Transverse colon (tissue), 4 donors: ENCODE results near the gene NASP.

Experiments used
- EP300 ChIP-seq: sonication (generic); formaldehyde crosslinking; IDR thresholded peaks from one replicate; pipeline ENCODE4 v1.6.1; 2017; ENCODE audit warnings: antibody characterized with exemption, low read depth
- POLR2A ChIP-seq: fragments of 450-650 bp; IDR thresholded peaks from one replicate; pipeline ENCODE4 v1.6.1; 2016; ENCODE audit warnings: antibody characterized with exemption, mild to moderate bottlenecking, moderate library complexity
- POLR2AphosphoS5 ChIP-seq, 3 donors: sonication (generic); formaldehyde crosslinking; IDR thresholded peaks; one replicate each; pipeline ENCODE4 v1.6.1; 2016; ENCODE audit warnings: antibody characterized with exemption in 3 of 3
- TF ChIP-seq, protein P1 (sequence below), 5 experiments: fragments of 200-600 bp in 3 of 5; fragments of 450-650 bp in 2 of 5; sonication (generic) in 3 of 5; IDR thresholded peaks; 1 replicate in 2 of 5; 2 replicates in 3 of 5; pipeline ENCODE4 v1.5.1; 2016 to 2017; ENCODE audit warnings: antibody characterized with exemption in 5 of 5, inconsistent platforms in 3 of 5, mild to moderate bottlenecking in 2 of 5, moderate library complexity in 1 of 5

DNA sequence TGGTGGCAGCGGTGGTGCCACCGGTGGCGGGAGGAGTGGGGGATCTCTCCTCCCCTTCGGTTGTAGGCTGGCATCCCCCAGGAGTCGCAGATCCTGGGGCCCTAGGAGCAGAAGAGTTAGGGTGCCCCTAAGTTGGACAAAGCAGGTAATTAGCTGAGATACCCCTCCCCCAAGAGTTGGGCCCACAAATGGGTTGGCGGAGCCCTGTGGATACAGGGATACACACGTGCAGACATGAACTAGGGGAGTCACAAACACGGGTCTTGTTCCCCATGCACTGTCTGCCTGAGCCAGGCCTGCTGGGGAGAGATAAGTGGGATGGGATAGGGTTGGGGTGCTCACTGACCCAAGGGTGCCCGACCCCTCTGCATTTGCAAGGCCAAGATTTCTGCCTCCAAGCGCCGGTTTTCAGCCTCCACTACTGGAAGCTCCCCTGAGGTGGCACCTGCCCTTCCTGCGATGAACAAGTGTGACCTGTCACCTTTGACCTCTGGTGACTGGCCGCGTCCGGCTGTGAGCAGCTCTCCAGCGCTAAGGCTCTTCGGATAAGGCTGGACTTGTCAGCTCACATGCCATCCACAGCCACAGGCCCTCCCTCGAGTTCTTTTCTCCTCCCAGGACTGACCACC lies 38.2 kb downstream of the NASP start:
- TF ChIP-seq, protein P1, sequence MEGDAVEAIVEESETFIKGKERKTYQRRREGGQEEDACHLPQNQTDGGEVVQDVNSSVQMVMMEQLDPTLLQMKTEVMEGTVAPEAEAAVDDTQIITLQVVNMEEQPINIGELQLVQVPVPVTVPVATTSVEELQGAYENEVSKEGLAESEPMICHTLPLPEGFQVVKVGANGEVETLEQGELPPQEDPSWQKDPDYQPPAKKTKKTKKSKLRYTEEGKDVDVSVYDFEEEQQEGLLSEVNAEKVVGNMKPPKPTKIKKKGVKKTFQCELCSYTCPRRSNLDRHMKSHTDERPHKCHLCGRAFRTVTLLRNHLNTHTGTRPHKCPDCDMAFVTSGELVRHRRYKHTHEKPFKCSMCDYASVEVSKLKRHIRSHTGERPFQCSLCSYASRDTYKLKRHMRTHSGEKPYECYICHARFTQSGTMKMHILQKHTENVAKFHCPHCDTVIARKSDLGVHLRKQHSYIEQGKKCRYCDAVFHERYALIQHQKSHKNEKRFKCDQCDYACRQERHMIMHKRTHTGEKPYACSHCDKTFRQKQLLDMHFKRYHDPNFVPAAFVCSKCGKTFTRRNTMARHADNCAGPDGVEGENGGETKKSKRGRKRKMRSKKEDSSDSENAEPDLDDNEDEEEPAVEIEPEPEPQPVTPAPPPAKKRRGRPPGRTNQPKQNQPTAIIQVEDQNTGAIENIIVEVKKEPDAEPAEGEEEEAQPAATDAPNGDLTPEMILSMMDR (IDR thresholded peaks at IDR 0.05), result no peak
- no peak for TF ChIP-seq EP300
- TF ChIP-seq POLR2A, result no peak
- TF ChIP-seq POLR2AphosphoS5 (IDR thresholded peaks at IDR 0.05), result peak in 1 of 3 donors; percentile 5
